ENCODE data around the gene TMEM91.

TMEM91 gene

DNA sequence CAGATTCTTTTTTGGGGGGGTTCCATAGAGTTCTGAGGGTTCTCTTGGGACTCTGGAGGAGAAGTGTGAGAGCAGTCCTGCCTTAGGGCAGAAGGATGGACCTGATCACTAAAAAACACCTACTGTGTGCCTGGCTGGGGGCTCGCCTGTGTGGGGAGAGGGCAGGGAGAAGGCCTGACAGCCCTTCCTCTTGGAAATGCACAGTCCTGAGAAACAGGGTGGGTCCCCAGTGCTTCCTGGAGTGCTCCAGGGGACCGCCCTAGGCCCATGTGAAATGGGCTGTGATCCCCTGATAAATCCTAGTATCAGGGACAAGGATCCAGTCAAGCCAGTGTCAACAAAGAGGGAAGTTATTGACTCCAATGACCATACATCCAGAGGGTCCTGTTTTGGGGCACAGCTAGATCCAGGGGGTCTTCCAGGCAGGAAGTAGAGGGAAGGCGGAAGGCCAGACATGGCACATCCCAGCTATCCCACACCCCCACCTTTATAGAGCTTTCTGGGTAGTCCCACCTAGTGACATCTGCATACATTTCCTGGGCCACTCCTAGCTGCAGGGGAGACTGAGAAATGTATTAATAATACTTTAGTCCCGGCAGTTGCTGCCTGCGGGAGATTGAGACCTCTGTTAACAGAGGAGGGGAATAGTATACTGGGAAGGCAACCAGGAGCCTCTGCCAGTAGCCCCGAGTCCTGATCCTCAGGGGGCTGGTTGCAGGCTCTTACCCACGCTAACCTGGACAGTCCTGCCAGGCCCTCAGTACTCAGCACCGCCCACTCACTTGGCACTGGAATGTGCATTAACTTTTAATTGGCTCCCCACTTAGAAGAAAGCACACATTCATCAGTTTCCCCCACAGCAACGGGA lies 35.0 kb downstream of the TMEM91 start:
- DNase-seq (ENCODE audit: low read depth), result no peak

DNA sequence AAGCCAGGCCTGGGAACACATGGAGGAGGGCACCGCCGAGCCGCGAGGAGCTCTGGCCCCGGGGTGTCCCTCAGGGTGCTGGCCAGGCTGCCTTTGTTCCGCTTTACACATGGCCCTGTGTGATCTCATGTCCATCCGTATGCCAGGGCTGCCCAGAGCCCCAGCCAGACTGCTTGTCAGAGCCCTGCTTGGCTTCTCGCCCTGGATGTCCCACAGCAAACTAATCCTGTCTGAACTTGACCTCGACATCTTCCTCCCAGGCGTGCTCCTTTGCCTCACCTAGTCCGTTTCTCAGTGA lies 35.6 kb downstream of the TMEM91 start:
- DNase-seq (ENCODE audit: low read depth), result no peak

DNA sequence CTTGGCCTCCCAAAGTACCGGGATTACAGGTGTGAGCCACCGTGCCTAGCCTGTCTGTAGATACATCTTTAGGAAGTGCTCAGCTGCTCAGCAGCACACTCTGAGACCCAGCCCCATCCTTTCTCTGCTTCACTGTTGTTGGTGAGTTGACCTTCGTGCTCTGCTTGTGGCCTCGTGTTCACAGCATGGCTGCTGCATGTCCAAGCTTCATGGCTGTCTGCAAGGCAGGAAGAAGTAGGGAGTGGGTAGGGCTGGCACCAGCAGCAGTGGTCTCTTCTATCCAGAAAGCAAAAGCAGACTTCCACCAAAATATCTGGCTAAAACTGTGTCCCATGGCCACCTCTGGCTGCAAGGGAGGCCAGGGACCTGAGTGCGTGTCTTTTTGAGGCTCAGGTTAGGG lies 36.6 kb downstream of the TMEM91 start:
- DNase-seq (ENCODE audit: low read depth), result no peak

DNA sequence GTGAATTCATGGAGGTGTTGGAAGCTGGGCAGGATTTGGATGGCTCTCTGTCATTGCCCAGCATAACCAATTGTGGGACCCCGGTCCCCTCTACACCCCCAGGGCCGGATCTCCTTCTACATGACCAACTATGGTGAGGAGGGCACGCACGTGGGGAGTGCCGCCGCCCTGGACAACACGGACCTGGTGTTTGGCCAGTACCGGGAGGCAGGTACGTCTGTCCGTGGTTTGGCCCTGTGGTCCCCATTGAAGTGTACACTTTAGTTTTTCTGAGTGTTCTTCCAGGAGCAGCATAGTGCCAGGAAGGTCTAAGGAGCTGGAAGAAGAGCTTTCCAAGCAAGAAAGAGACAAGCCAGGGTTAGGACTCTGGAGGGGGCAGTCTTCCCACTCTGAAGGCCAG lies 37.6 kb downstream of the TMEM91 start:
- no peak for DNase-seq (ENCODE audit: low read depth)

DNA sequence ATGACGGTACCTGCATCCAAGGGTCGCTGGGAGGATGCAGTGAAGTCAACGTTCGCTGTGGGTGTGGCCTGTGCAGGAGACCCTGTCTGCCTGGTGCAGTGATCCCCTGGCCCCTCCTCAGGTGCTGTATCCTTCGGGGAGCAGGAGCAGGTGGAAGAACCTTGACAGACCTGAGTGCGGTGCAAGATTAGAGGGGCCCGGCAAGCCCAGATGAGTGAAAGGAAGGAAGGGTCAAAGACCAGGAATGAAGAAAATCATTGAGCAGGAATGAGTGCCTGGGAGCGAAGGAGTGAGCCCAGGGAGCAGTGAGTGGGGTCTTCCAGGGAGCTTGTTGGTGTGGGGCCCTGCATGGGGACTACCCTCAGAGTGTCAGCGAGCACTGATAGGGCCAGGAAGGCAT lies 38.1 kb downstream of the TMEM91 start:
- no peak for DNase-seq (ENCODE audit: low read depth)

DNA sequence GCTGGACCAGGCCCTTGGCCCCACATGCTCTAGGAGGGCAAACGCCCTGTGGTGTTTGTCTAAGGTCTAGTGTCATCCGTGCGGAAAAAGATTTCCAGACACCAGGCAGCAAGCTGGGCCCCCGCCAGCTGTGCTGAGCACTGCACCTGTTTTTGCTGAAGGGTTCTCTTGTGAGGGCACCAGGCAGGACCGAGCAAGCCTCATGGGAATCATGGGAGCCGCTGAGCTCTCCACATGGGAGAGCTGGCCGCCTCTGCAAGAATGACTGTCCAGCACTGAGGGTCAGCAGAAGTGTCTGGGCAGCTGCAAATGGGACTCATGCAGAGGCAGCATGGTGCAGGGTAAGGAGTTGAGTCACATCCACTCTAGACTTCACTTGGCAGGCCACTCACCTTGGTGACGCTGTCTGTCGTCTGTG lies 38.8 kb downstream of the TMEM91 start:
- DNase-seq (ENCODE audit: low read depth), result no peak

DNA sequence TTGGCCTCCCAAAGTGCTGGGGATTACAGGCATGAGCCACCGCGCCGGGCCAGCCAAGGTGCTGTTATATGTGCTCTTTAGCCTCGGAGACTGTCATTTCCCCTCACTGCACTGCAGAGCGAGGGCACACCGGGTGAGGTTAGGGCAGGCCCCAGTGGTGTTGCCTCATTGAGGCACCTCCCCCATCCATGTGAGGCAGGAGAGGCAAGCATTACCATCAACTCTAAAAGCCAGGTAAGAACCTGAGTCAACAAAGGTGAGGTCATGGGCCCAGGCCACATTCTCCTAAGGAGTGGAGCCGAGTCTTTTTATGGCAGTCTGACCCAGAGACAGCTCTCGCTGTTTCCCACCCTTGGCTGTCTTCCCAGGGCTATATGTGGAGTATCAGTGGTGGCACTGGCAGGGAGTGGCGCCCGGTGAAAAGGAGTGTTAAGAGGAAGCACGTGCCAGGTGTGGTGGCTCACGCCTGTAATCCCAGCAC lies 39.9 kb downstream of the TMEM91 start:
- DNase-seq (ENCODE audit: low read depth), result no peak

DNA sequence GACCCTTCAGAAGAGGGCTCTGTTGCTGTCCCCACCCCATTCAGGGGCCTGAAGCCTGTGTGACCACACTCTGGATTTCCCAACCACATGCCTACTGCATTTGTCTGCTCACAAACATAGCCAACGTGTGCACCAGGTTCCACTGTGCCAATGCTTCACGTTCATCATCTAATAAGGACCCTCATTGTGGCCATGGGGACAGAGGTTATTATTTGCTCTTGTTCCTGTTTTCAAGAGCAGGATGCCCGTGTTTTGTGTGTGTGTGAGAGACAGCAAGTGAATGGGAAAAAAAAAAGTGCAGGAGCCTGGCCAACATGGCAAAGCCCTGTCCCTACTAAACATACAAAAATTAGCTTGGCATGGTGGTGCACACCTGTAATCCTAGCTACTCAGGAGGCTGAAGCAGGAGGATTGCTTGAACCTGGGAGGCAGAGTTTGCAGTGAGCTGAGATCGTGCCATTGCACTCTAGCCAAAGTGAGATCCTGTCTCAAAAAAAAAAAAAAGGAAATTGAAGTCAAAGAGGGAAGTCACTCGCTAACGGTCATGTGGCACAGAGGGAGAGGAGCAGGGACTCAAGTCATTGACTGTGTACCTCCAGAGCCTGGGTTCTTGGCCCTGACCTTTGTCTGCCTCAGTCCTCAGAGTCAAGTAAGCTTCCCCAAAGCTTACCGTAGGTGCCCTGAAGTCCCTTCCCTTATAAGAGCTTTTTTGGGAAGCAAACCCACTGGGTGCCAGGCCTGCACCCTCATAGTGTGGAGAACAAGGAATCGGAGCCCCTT lies 44.0 kb downstream of the TMEM91 start:
- no peak for DNase-seq (ENCODE audit: low read depth)

DNA sequence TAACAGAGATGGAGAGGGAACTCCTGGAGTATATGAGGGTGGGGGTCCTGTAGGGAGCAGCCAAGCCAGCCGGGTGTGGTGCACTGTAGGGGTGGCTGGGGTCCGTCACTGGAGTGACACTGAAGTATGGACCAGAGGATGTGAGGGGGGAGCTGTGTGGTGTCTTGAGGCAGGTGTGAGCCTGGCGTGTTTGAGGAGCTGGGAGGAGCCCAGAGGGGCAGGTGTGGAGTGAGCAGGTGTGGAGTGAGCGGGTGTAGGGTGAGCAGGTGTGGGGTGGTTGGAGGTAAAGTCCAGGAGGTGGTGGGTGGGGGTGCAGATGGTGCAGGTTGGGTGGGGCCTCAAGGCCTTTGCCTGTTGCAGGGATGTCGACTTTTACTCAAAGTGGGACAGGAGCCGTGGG lies 45.0 kb downstream of the TMEM91 start:
- DNase-seq (ENCODE audit: low read depth), result no peak

DNA sequence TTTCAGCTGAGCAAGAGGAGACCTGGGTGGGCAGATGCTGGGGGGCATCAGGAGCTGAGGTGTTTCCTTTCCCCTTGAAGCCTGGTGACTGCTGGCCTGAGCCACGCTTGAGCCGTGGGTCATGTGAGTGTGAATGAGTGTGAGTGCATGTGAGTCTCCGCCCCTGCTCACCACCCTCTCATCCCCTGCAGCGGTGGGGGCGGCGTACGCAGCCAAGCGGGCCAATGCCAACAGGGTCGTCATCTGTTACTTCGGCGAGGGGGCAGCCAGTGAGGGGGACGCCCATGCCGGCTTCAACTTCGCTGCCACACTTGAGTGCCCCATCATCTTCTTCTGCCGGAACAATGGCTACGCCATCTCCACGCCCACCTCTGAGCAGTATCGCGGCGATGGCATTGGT lies 45.6 kb downstream of the TMEM91 start:
- no peak for DNase-seq (ENCODE audit: low read depth)

DNA sequence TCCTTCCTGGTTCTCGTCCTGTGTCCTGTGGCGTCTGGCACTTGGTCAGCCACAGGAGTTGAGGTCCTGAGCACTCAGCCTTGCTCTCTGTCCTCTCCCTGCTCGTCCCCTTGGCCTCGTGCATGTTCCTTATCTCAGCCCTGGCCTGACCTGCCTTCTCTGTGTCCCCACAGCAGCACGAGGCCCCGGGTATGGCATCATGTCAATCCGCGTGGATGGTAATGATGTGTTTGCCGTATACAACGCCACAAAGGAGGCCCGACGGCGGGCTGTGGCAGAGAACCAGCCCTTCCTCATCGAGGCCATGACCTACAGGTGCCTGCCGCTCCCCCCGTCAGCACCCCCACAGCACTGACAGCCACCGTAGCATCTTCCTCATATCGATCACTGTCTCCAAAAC lies 46.1 kb downstream of the TMEM91 start:
- no peak for DNase-seq (ENCODE audit: low read depth)

DNA sequence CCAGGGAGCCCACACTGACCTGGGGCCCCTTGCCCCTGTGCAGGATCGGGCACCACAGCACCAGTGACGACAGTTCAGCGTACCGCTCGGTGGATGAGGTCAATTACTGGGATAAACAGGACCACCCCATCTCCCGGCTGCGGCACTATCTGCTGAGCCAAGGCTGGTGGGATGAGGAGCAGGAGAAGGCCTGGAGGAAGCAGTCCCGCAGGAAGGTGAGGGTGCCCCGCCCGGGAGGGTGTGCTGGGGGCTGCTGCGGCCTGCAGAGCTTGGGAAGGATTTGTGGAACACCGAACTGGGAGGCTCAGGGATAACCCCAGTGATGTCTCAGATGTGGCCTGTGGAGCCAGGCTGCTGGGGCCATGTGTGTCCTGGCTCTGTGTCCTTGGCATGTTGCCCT lies 46.6 kb downstream of the TMEM91 start:
- DNase-seq (ENCODE audit: low read depth), result no peak

DNA sequence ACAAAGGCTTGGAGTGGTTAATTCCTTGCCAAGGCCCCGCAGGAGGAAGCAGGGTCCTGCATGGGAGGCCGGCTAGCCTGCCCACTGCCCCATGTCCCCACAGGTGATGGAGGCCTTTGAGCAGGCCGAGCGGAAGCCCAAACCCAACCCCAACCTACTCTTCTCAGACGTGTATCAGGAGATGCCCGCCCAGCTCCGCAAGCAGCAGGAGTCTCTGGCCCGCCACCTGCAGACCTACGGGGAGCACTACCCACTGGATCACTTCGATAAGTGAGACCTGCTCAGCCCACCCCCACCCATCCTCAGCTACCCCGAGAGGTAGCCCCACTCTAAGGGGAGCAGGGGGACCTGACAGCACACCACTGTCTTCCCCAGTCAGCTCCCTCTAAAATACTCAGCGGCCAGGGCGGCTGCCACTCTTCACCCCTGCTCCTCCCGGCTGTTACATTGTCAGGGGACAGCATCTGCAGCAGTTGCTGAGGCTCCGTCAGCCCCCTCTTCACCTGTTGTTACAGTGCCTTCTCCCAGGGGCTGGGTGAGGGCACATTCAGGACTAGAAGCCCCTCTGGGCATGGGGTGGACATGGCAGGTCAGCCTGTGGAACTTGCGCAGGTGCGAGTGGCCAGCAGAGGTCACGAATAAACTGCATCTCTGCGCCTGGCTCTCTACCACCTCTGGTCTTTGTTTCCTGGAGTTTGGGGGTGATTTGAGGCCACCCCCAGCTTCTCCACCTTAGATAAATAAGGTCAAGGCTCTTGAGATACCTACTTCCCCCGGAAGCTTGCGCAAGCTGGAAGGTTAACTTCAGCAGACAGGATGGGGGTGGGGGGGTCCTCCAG lies 48.2 kb downstream of the TMEM91 start:
- DNase-seq (ENCODE audit: low read depth), result no peak

DNA sequence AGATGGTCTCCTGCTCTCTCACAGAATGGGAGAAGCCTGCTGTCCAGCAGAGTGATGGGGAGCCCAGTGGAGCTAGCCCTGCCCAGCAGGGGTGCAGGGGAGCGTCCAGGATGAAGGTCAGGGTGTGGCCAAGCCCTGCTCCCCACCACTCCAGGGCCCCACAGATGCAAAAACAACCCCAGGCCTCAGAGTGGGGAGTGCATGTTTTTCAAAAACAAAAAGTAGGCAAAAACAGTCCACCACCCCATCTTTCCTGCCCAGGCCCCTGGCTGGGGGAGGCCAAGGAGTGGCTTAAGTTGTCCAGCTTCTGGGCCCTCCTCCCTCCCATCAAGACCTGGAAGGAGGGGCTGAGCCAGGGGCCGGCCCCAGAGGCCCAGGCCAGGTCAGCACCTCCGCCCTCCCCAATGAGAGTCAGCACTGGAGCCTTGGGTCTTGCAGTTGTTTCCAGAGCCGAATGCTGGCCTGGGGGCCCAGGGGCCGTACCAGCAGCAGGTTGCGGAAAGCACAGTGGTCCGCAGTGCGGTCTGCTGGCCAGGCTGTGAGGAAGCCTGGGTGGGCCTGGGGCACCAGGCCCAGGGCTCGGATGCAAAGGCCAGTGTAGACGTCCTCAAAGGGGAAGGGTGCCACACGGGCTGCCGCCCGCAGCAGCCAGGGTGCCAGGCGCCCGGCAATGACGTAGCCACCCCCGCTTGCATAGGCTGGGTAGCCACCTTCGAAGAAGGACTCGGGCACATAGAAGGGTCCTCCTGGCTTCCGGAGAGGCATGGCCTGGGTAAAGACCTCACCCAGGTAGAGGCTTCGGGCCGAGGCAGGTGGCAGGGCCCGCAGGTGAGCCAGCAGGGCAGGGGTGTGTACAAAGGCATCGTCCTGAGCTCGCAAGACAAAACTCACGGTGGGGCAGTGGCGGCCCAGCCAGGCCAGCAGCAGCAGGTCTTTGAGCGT lies 49.1 kb downstream of the TMEM91 start:
- no peak for DNase-seq (ENCODE audit: low read depth)

DNA sequence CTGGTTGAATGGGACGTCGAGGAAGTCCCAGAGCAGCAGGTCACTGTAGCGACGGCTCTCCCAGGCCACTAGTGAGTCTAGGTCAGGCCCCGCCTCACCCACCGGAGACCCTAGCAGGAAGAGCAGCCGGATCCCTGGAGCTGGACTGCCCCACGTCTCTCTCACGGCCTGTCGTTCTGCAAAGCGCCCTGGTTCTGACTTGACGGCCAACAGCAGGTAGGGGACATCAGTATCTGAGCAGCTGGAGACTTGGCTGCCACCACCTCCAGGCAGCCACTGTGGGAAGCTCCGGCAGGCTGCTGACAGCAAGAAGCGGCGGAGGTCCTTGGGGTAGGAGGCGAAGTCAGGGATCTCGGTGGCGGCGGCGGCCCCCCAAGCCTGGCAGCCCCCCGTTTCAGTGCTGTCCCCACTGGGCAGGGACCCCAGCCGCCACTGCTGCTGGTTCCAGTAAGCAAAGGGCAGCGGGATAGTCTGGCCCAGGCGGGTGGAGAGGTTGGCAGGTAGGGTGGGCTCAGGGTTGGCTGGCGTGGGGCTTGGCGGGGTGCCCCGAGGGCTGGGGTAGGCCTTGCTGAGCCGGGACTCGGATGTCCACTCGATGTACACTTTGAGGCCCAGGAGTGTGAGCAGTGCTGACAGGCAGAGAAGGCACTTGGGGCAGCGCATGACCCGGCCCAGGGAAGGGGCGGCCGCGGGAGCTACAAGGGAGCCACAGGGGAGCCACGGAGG lies 49.9 kb downstream of the TMEM91 start:
- DNase-seq (ENCODE audit: low read depth), result no peak

DNA sequence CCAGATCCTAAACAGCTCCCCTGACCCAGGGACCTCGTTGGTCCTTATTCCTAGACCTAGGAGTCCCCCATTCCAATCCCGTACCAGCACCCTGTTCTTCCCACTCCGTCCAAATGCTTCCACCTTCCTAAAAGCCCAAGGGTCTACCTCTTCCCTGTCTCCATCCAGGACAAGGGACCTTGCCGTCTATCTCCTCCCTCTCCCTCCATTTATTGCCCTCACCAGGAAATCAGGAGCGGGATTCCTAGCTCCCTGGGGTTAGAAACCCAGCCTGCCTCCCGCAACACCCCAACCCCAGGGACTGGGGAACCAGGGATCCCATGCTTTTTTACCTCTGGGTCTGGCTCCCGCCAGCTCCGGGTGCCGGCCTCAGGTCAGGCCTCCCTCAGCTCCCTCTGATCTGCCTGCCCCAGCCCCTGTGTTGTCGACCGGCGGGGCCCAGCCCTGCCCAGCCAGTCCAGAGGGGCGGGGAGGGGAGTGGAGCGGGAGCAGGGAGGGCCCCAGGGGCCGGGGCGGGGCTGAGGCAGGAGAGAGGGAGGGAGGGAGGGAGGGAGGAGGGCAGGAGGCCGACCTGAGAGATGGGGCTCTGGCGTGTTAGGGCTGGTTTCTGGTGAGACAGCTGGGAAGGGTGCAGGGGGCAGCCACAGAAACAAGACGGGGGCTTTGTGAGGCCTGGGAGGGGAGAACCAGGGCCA lies 50.8 kb downstream of the TMEM91 start, which contains the start of gene B3GNT8:
B3GNT8 (minus strand) TSS at position 423 of the 695 bp plus-strand sequence. CDS start 596 bp downstream, outside the sequence.
- DNase-seq (ENCODE audit: low read depth), result peak; percentile 30

DNA sequence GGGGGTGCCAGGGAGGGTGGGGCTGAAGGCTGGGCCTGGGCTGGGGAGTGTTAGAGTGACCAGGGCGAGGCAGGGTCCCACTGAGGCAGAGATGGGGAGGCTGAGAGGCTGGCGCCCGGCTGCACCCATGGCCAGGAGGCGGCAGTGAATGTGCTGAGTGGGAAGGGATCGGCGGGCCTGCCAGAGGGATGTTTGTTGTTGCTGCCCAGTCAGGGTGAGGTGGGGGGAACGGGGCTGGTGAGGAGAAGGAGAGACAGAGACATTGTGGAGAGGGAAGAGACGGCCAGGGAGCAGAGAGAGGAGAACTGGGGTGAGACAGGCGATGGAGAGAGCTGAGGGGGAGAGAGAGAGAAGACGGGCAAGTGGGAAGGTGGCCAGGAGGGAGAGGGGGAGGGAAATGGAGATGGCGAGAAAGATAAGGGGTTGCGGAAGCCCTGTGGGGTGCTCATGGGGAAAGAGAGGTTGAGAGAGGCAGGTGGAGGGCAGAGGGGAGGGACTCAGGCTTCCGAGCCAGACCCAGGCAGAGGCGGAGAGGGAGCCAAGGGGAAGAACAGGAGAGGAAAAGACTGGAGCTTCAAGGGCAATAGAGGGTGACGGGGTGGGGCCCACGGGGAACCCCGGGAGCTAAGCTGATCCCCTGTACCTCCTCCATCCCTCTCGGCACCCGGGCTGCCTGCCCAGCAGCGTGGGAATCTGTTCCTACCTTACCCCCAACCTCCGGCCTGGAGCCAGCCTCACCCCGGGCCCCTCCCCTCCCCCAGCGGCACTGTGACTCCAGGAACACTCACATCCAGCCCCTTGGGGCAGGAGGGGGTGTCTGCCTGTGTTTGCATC lies 51.5 kb downstream of the TMEM91 start:
- no peak for DNase-seq (ENCODE audit: low read depth)

DNA sequence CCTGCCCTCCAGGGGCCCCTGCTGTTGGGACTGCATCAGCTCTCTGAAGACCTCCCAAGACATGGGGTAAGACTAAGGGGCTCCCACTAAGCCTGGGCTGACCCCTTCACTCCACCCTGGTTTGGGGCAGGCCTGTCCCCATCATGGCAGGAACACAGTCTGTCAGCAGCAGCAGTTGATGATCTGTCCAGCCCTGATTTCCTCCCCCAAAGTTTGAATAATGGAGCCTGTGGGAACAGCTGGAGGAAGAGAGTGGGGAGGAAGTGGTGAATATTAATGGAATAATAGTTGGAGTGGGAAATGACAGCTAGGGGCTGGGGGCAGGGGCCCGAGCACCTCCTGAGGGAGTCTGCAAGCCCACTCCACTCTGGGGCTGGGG lies 52.1 kb downstream of the TMEM91 start:
- DNase-seq (ENCODE audit: low read depth), result no peak

DNA sequence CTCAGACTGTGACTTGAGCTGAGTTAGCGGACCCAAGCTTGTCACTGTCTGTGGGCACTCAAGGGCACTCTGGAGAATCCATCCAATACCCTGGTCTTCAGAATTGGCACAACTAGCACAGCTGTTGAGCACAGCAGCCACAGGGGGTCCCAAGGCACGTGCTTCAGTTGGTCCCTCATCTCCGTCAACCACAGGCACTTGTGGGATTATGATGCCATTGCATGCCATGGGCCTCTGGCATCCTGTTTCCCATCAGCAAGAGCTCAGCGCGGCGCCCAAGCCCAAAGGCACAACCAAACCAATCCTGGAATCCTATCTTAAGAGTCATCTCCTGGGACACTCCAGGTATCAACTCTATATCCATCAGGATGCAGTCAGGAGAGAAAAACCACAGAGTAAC lies 54.6 kb downstream of the TMEM91 start:
- no peak for DNase-seq (ENCODE audit: low read depth)
